ENCODE measurements around the gene WDR36. TPM values are rescaled to one million over a fixed set of nuclear protein-coding genes. Genes with fewer than 3 reads are reported as not detected.

WDR36 gene
- total RNA-seq, 2 experiments from 2014 or later, result 22.0 to 22.4 TPM

GRCh38 chr5:111142932-111143331 lies 50.8 kb downstream of the WDR36 start:
- no peak overlapping the region for H3K4me3 Mint-ChIP-seq
- Histone ChIP-seq H3K4me1 (ENCODE audit: insufficient read depth, low read length) (no peaks in the 10 kb centered on the region), H3K27me3 (ENCODE audit: control insufficient read depth in 1 of 2, insufficient read depth in 2 of 2, low read length in 2 of 2) (no peaks in the 10 kb centered on the region), H3K36me3 (ENCODE audit: insufficient read depth, low read length) (no peaks in the 10 kb centered on the region), H3K27ac (ENCODE audit: low read depth in 1 of 2, low read length in 2 of 2) (no peak overlapping the region), H3K4me3 (ENCODE audit: low read length) (no peak overlapping the region), H3K9me3 (ENCODE audit: control insufficient read depth in 1 of 2, insufficient read depth in 1 of 2, low read length in 2 of 2) (no peaks in the 10 kb centered on the region)
- H3K4me1 Mint-ChIP-seq (ENCODE audit: low read depth), result no peaks in the 10 kb centered on the region
- no peaks in the 10 kb centered on the region for H3K27me3 Mint-ChIP-seq
- no peaks in the 10 kb centered on the region for H3K9me3 Mint-ChIP-seq
- intact Hi-C loops (cut with DNase I, micrococcal nuclease), result no loop called here
- no peak overlapping the region for H3K27ac Mint-ChIP-seq
- TF ChIP-seq, protein P1, sequence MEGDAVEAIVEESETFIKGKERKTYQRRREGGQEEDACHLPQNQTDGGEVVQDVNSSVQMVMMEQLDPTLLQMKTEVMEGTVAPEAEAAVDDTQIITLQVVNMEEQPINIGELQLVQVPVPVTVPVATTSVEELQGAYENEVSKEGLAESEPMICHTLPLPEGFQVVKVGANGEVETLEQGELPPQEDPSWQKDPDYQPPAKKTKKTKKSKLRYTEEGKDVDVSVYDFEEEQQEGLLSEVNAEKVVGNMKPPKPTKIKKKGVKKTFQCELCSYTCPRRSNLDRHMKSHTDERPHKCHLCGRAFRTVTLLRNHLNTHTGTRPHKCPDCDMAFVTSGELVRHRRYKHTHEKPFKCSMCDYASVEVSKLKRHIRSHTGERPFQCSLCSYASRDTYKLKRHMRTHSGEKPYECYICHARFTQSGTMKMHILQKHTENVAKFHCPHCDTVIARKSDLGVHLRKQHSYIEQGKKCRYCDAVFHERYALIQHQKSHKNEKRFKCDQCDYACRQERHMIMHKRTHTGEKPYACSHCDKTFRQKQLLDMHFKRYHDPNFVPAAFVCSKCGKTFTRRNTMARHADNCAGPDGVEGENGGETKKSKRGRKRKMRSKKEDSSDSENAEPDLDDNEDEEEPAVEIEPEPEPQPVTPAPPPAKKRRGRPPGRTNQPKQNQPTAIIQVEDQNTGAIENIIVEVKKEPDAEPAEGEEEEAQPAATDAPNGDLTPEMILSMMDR (IDR thresholded peaks at IDR 0.05), result no peak
- no peaks in the 10 kb centered on the region for H3K36me3 Mint-ChIP-seq (ENCODE audit: low read depth)
- ATAC-seq (ENCODE audit: poor library complexity) (no peak), DNase-seq (no peak)
- ChIA-PET CTCF (no interaction called here), POLR2A (no interaction called here)

DNA sequence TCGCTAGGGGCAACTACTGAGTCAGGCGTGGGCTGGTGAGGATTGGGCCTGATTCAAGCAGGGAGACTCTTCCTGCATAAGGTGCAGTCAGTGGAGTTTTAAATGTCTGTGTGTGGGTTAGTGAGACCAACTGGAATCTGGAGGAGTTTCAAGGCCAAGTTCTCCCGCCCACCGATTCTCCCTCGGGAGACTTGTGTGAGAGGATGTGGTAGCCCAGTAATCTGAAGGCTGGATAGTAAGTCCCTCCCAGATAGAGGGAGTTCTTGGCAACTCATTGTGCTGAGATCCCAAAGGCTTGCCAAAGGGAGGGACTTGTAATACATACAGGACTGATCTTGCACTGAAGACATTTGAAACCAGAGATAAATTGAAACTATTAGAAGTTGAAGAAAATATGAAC lies 51.8 kb downstream of the WDR36 start:
- Mint-ChIP-seq H3K4me1 (ENCODE audit: low read depth) (no peaks in the 10 kb centered on the region), H3K36me3 (ENCODE audit: low read depth) (no peaks in the 10 kb centered on the region), H3K9me3 (no peaks in the 10 kb centered on the region), H3K4me3 (no peak overlapping the region), H3K27me3 (no peaks in the 10 kb centered on the region), H3K27ac (no peak overlapping the region)
- intact Hi-C loops (cut with DNase I, micrococcal nuclease), result no loop called here
- H3K4me3 ChIP-seq (ENCODE audit: low read length), result no peak overlapping the region
- no peak overlapping the region for H3K27ac ChIP-seq (ENCODE audit: low read depth in 1 of 2, low read length in 2 of 2)
- no peaks in the 10 kb centered on the region for H3K36me3 ChIP-seq (ENCODE audit: insufficient read depth, low read length)
- TF ChIP-seq, protein P1 (IDR thresholded peaks at IDR 0.05), result no peak
- POLR2A ChIA-PET, result no interaction called here
- no peaks in the 10 kb centered on the region for H3K27me3 ChIP-seq (ENCODE audit: control insufficient read depth in 1 of 2, insufficient read depth in 2 of 2, low read length in 2 of 2)
- ATAC-seq (ENCODE audit: poor library complexity) (no peak), DNase-seq (no peak)
- CTCF ChIA-PET, result interaction anchor here (0.6 kb wide), 1 partner anchor 1137 kb away, joined by 3 read pairs; no protein-coding TSS in a partner anchor
- no peaks in the 10 kb centered on the region for H3K4me1 ChIP-seq (ENCODE audit: insufficient read depth, low read length)
- H3K9me3 ChIP-seq (ENCODE audit: control insufficient read depth in 1 of 2, insufficient read depth in 1 of 2, low read length in 2 of 2), result no peaks in the 10 kb centered on the region

GRCh38 chr5:111144352-111144930 lies 52.3 kb downstream of the WDR36 start:
- TF ChIP-seq, protein P1 (IDR thresholded peaks at IDR 0.05), result no peak
- no peaks in the 10 kb centered on the region for H3K4me1 Mint-ChIP-seq (ENCODE audit: low read depth)
- CTCF ChIA-PET, result interaction anchor here (0.6 kb wide), 1 partner anchor 1138 kb away, joined by 3 read pairs; no protein-coding TSS in a partner anchor
- Histone ChIP-seq H3K4me1 (ENCODE audit: insufficient read depth, low read length) (no peaks in the 10 kb centered on the region), H3K4me3 (ENCODE audit: low read length) (no peak overlapping the region), H3K27ac (ENCODE audit: low read depth in 1 of 2, low read length in 2 of 2) (no peak overlapping the region), H3K36me3 (ENCODE audit: insufficient read depth, low read length) (no peaks in the 10 kb centered on the region), H3K27me3 (ENCODE audit: control insufficient read depth in 1 of 2, insufficient read depth in 2 of 2, low read length in 2 of 2) (no peaks in the 10 kb centered on the region), H3K9me3 (ENCODE audit: control insufficient read depth in 1 of 2, insufficient read depth in 1 of 2, low read length in 2 of 2) (no peaks in the 10 kb centered on the region)
- no peaks in the 10 kb centered on the region for H3K27me3 Mint-ChIP-seq
- ATAC-seq (ENCODE audit: poor library complexity) (no peak), DNase-seq (no peak)
- no peak overlapping the region for H3K27ac Mint-ChIP-seq
- intact Hi-C loops (cut with DNase I, micrococcal nuclease), result no loop called here
- POLR2A ChIA-PET, result no interaction called here
- H3K9me3 Mint-ChIP-seq, result no peaks in the 10 kb centered on the region
- no peaks in the 10 kb centered on the region for H3K36me3 Mint-ChIP-seq (ENCODE audit: low read depth)
- no peak overlapping the region for H3K4me3 Mint-ChIP-seq
